ENCODE measurements around the gene EYA2.

Gene EYA2

GRCh38 chr20:47224300-47224791, 329.7 kb downstream of the EYA2 start:
- TF ChIP-seq CTCF (IDR thresholded peaks at IDR 0.05; ENCODE audit: low read depth, low read length): no peak
- DNase-seq (ENCODE audit: low read depth, low spot score): no peak
- in situ Hi-C loops (cut with HindIII; ENCODE audit: low sequenced_read_pairs): no loop called here
- no peak overlapping the region for H3K4me3 ChIP-seq (ENCODE audit: low read depth, low read length)

GRCh38 chr20:47224857-47225256, 330.2 kb downstream of the EYA2 start:
- H3K4me3 ChIP-seq (ENCODE audit: low read depth, low read length): no peak overlapping the region
- TF ChIP-seq CTCF (IDR thresholded peaks at IDR 0.05; ENCODE audit: low read depth, low read length): no peak
- no peak for DNase-seq (ENCODE audit: low read depth, low spot score)
- in situ Hi-C loops (cut with HindIII; ENCODE audit: low sequenced_read_pairs): no loop called here

GRCh38 chr20:47225458-47225857, 330.8 kb downstream of the EYA2 start:
- no peak overlapping the region for H3K4me3 ChIP-seq (ENCODE audit: low read depth, low read length)
- TF ChIP-seq CTCF (IDR thresholded peaks at IDR 0.05; ENCODE audit: low read depth, low read length): no peak
- in situ Hi-C loops (cut with HindIII; ENCODE audit: low sequenced_read_pairs): no loop called here
- no peak for DNase-seq (ENCODE audit: low read depth, low spot score)

GRCh38 chr20:47227119-47227518, 332.5 kb downstream of the EYA2 start:
- H3K4me3 ChIP-seq (ENCODE audit: low read depth, low read length): no peak overlapping the region
- in situ Hi-C loops (cut with HindIII; ENCODE audit: low sequenced_read_pairs): no loop called here
- TF ChIP-seq CTCF (IDR thresholded peaks at IDR 0.05; ENCODE audit: low read depth, low read length): no peak
- DNase-seq (ENCODE audit: low read depth, low spot score): no peak

- no peak for DNase-seq (ENCODE audit: low read depth, low spot score)
- no peak overlapping the region for H3K4me3 ChIP-seq (ENCODE audit: low read depth, low read length)
- no peak for TF ChIP-seq CTCF (IDR thresholded peaks at IDR 0.05; ENCODE audit: low read depth, low read length)
- in situ Hi-C loops (cut with HindIII; ENCODE audit: low sequenced_read_pairs): no loop called here
Observed at GRCh38 chr20:47227576-47227975, 332.9 kb downstream of the EYA2 start.

- no peak for TF ChIP-seq CTCF (IDR thresholded peaks at IDR 0.05; ENCODE audit: low read depth, low read length)
- DNase-seq (ENCODE audit: low read depth, low spot score): no peak
- in situ Hi-C loops (cut with HindIII; ENCODE audit: low sequenced_read_pairs): no loop called here
- no peak overlapping the region for H3K4me3 ChIP-seq (ENCODE audit: low read depth, low read length)
Observed at GRCh38 chr20:47228654-47229053, 334.0 kb downstream of the EYA2 start.

- in situ Hi-C loops (cut with HindIII; ENCODE audit: low sequenced_read_pairs): no loop called here
- TF ChIP-seq CTCF (IDR thresholded peaks at IDR 0.05; ENCODE audit: low read depth, low read length): no peak
- DNase-seq (ENCODE audit: low read depth, low spot score): no peak
- H3K4me3 ChIP-seq (ENCODE audit: low read depth, low read length): no peak overlapping the region
Observed at GRCh38 chr20:47230811-47231256, 336.2 kb downstream of the EYA2 start.
